Skeletal muscle satellite cell (primary cell): ENCODE data around the gene SULT2A1.
"Not testable (repeated sequence)": the region's sequence is repeated elsewhere in the genome, so short reads cannot be mapped to it uniquely, and the experiment has no call there.

Experiments used
- H3K27me3 ChIP-seq: 2 replicates; pipeline ENCODE4 v1.7.0; 2013; ENCODE audit warnings: low read length; ENCODE audit not compliant: control insufficient read depth, insufficient read depth
- H3K36me3 ChIP-seq: 2 replicates; pipeline ENCODE4 v1.7.0; 2013; ENCODE audit warnings: mild to moderate bottlenecking, control low read depth, low read length; ENCODE audit not compliant: insufficient read depth
- H3K4me1 ChIP-seq: 2 replicates; pipeline ENCODE4 v1.7.0; 2013; ENCODE audit warnings: low read length; ENCODE audit not compliant: control insufficient read depth, insufficient read depth
- H3K4me2 ChIP-seq: 2 replicates; pipeline ENCODE4 v1.7.0; 2013; ENCODE audit warnings: mild to moderate bottlenecking, low read length
- H3K4me3 ChIP-seq: 2 replicates; pipeline ENCODE4 v1.7.0; 2013; ENCODE audit warnings: low read length
- H3K9ac ChIP-seq: 2 replicates; pipeline ENCODE4 v1.7.0; 2013; ENCODE audit warnings: mild to moderate bottlenecking, low read depth, low read length, moderate library complexity
- H3K9me3 ChIP-seq: replicated peaks from 2 replicates; pipeline ENCODE4 v1.7.0; 2013; ENCODE audit warnings: mild to moderate bottlenecking, control low read depth, low read length

Gene SULT2A1

DNA sequence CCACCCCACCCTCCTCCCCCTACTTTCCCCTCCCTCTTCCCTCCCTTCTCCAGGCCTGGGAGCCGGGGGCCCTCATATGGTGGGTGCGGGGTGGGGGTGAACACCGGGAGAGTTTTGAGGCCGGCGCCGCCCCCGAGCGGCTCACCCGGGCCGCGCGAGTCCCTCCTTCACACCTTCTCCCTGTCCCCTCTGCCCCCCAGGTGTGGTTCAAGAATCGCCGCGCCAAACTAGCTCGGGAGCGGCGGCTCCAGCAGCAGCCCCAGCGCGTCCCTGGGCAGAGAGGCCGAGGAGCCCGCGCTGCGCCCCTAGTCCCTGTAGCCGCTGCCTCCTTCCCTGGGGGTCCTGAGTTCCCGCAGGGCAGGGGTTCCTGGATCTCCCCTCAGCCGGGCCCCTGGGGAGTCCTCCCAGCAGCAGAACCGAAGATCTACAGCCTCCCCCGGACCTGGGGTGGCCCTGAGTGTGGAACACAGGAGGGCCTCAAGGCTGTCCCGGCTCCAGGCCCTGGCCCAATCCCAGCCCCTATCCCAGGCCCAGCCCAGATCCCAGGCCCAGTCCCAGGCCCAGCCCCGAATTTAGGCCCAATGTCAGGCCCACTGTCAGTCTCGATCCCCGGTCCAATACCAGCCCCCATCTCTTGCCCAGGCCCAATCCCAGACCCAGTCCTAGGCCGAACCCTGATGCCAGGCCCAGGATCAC, 25.4 kb downstream of the SULT2A1 start:
- Histone ChIP-seq H3K4me2 (no peak overlapping the region), H3K36me3 (no peaks in the 10 kb centered on the region), H3K4me3 (no peak overlapping the region), H3K27me3 (peaks cover 4% of the 10 kb centered on the region), H3K4me1 (no peaks in the 10 kb centered on the region), H3K9me3 (no peaks in the 10 kb centered on the region), H3K9ac (no peak overlapping the region)

DNA sequence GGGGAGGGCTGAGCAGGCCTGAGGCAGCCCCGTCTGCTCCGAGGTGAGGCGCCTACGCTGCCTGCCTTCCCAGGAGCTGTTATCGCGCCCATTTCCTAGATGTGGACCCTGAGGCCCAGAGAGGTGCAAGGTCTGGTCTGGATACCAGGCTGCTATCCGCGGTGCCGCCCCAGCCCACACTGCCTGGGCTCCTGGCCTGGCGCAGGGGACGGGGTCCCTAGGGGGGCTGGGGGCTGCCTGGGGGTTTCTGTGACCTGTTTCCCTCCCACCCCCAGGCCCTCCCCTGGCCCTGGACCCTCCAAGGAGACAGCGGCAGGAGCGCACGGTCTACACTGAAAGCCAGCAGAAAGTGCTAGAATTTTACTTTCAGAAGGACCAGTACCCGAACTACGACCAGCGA, 26.3 kb downstream of the SULT2A1 start:
- H3K4me3 ChIP-seq, H3K9ac ChIP-seq, H3K4me1 ChIP-seq, H3K4me2 ChIP-seq, H3K27me3 ChIP-seq, H3K36me3 ChIP-seq, H3K9me3 ChIP-seq: not testable (repeated sequence)

DNA sequence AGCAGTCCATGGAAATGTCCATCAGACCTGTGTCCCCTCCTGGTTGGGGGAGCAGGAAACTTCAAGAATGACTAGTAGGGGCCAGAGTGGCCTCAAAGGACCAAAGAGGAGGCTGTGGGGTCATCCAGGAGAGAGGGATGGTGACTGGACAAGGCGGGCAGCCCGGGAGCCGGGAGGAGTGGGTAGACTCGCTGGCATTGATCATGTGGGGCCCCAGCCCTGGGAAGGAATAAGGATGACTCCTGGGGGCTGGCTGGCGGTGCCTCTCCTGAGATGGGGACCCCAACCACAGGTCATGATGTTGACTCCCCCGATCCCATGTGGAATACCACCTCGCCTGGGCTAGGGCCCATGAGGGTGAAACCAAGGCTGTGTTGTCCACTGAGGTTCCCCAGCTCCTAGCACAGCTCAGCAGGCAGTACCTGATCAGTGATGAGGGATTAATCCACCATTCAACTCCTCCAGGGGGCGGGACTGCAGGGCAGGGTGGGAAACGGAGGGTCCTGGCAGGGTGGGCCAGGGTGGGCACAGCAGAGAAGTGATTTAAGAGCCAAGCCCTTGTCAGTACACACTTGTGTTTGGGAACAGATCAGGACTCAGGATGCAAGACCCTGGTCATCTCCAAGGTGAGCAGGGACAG, 27.3 kb downstream of the SULT2A1 start, which contains the start of gene TPRX2:
TSS of gene TPRX2 (plus strand) at position 590 of the 640 bp plus-strand sequence. CDS start at position 602, 12 bp downstream.
- H3K9ac ChIP-seq, H3K4me1 ChIP-seq, H3K9me3 ChIP-seq, H3K4me2 ChIP-seq, H3K4me3 ChIP-seq, H3K27me3 ChIP-seq, H3K36me3 ChIP-seq: not testable (repeated sequence)

DNA sequence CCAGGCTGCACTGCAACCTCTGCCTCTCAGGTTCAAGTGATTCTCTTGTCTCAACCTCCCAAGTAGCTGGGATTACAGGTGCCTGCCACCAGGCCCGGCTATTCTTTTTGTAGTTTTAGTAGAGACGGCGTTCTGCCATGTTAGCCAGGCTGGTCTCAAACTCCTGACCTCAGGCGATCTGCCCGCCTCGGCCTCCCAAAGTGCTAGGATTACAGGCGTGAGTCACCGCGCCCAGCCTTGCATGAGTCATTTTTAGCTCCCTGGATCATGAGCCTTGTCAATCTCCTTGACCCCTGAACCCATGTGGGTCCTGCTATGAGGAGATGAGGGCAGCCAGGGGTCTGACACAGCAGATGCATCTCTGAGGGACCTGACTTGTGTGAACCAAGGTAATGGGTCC, 27.9 kb downstream of the SULT2A1 start:
- not testable (repeated sequence) for H3K4me1 ChIP-seq, H3K9ac ChIP-seq, H3K36me3 ChIP-seq, H3K9me3 ChIP-seq, H3K4me2 ChIP-seq, H3K4me3 ChIP-seq
- peaks cover 13% of the 10 kb centered on the region for H3K27me3 ChIP-seq

DNA sequence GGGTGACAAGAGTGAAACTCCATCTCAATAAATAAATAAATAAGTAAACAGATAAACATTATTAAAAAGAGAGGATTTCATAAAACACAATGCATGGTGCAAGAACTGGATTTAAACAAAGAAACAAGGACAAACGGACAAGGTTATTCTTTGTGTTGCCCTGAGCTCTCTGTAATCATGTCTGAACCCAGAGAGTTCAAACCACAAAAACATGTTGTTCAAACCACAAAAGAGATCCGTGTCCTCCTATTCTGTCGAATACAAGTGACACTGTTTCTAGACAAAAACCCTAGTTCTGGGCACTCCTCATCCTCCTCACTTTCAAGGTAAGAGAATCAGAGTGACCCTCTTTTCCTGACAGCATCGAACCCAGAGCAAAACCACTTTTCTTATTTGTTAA, 31.7 kb downstream of the SULT2A1 start:
- H3K27me3 ChIP-seq, result peaks cover 29% of the 10 kb centered on the region
- H3K4me2 ChIP-seq, result no peak overlapping the region
- no peak overlapping the region for H3K4me3 ChIP-seq
- H3K9ac ChIP-seq, result no peak overlapping the region
- H3K4me1 ChIP-seq, result no peaks in the 10 kb centered on the region
- H3K9me3 ChIP-seq, result no peaks in the 10 kb centered on the region
- H3K36me3 ChIP-seq, result no peaks in the 10 kb centered on the region

DNA sequence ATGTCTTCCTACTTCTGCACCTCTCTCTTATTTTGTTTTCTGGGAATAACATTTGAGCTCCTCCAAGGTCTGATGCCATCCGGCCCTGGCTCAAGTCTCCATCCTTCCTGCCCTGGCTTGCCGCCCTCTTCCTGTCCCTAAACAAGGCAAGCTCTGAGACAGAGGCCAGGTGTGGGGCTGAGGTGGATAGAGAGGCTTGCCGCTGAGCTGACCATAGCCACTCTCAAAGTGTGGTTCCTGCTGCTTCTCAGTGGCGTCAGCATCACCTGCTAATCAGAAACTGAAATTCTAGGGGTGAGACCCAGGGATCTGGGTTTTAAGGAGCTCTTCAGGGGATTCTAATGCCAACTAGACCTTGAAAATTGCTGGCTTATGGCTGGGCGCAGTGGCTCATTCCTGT, 33.1 kb downstream of the SULT2A1 start:
- Histone ChIP-seq H3K4me1 (no peaks in the 10 kb centered on the region), H3K4me2 (no peak overlapping the region), H3K36me3 (no peaks in the 10 kb centered on the region), H3K4me3 (no peak overlapping the region), H3K9ac (no peak overlapping the region), H3K9me3 (no peaks in the 10 kb centered on the region), H3K27me3 (peaks cover 43% of the 10 kb centered on the region)

DNA sequence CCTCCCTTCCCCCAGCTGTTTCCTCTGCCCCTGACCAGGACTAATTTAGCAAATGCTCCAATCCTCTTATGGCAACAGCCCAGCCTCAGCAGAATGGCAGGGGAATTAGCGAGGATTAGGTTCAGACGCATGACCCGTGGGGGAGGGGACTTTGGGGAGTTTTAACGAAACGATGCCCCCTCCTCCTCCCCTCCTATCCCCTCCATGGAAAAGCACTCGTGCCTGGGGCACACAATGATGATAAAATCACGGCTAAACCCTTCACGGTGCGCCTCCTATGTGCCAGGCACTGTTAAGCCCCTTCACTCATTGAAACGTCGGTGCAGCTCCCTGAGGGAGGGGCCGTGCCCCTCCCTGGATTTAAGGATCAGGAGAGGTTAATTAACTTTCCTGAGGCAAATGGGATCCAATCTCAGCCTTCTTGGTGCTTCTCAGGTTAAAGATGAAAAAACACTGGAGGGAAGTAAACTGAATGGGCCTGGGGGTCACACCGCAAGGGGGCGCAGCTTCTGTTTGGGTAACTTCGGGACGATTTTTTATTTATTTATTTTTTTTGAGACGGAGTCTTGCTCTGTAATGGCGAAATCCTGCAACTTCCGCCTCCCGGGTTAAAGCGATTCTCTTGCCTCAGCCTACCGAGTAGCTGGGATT, 37.2 kb downstream of the SULT2A1 start:
- Histone ChIP-seq H3K9me3 (no peaks in the 10 kb centered on the region), H3K36me3 (no peaks in the 10 kb centered on the region), H3K4me1 (no peaks in the 10 kb centered on the region), H3K27me3 (peaks cover 44% of the 10 kb centered on the region), H3K4me2 (no peak overlapping the region), H3K4me3 (no peak overlapping the region), H3K9ac (no peak overlapping the region)

DNA sequence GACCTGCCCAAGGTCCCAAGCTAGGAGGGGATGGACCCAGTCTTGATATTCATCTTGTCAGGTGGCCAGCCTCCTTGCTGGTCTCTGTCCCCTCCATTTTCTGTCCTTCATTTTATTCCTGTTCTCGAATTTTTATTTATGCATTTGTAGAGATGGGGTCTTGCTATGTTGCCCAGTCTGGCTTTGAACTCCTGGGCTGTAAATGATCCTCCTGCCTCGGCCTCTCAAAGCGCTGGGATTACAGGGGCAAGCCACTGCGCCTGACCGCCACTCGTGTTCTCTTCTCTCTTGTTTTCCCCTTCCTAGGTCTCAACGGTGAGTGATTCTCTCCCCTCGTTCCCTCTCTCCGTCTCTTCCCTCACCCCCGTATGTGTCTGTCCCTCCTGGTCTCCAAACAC, 37.7 kb downstream of the SULT2A1 start:
- H3K4me3 ChIP-seq, result no peak overlapping the region
- no peak overlapping the region for H3K4me2 ChIP-seq
- H3K27me3 ChIP-seq, result peaks cover 43% of the 10 kb centered on the region
- H3K36me3 ChIP-seq, result no peaks in the 10 kb centered on the region
- H3K9ac ChIP-seq, result no peak overlapping the region
- H3K4me1 ChIP-seq, result no peaks in the 10 kb centered on the region
- no peaks in the 10 kb centered on the region for H3K9me3 ChIP-seq

DNA sequence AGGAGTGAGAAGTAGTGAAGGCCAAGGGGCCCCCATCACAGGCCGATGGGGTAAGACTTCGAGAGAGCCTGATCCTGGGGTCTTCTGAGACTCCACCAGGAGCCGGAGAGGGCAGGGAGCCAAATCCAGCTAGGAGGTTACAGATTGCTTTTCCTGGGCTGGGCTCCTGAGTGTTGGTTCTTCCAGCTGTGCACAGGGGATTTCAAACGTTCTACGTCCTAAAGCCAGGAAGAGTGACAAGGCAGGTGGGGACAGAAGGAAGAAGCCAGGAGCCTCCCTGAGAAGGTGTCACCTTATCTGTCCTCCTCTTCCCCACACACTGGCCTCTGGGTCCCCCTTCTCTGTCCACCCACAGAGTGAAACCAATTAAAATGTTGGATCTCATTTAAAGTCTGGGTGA, 43.2 kb downstream of the SULT2A1 start:
- Histone ChIP-seq H3K4me1 (no peaks in the 10 kb centered on the region), H3K9me3 (no peaks in the 10 kb centered on the region), H3K9ac (no peak overlapping the region), H3K36me3 (no peaks in the 10 kb centered on the region), H3K4me2 (no peak overlapping the region), H3K4me3 (no peak overlapping the region), H3K27me3 (peaks cover 34% of the 10 kb centered on the region)

DNA sequence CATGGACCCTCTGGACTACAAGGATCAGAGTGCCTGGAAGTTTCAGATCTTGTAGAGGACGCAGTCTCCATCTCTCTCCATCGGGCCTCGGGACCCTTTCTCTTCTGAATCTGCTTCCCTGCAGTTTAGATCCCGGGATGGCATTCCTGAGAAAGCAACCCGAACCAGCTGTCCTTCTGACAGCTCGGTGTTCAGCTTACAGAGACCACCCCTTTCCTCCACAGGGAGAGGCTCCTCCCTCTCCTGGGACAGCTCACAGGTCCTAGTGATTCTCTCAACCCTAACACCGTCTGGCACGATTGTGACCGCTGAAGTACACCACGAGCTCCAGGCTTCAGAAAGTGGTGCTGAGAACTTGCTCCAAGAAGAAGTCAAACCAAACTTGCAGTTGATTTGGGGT, 46.2 kb downstream of the SULT2A1 start:
- no peaks in the 10 kb centered on the region for H3K9me3 ChIP-seq
- H3K27me3 ChIP-seq, result peaks cover 29% of the 10 kb centered on the region
- no peaks in the 10 kb centered on the region for H3K36me3 ChIP-seq

DNA sequence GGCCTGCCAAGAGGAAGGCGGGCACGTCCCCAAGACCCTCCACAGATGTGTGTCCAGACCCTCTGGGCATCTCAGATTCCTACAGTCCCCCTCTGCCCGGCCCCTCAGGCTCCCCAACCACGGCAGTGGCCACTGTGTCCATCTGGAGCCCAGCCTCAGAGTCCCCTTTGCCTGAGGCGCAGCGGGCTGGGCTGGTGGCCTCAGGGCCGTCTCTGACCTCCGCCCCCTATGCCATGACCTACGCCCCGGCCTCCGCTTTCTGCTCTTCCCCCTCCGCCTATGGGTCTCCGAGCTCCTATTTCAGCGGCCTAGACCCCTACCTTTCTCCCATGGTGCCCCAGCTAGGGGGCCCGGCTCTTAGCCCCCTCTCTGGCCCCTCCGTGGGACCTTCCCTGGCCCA, 46.7 kb downstream of the SULT2A1 start:
- Histone ChIP-seq H3K36me3 (no peaks in the 10 kb centered on the region), H3K4me1 (no peaks in the 10 kb centered on the region), H3K4me3 (no peak overlapping the region), H3K4me2 (no peak overlapping the region), H3K9me3 (no peaks in the 10 kb centered on the region), H3K27me3 (peaks cover 26% of the 10 kb centered on the region), H3K9ac (no peak overlapping the region)

More for the DNA sequence above, 46.2 kb downstream of the SULT2A1 start:
- H3K4me2 ChIP-seq, result no peak overlapping the region
- no peak overlapping the region for H3K4me3 ChIP-seq
- H3K9ac ChIP-seq, result no peak overlapping the region
- no peaks in the 10 kb centered on the region for H3K4me1 ChIP-seq

DNA sequence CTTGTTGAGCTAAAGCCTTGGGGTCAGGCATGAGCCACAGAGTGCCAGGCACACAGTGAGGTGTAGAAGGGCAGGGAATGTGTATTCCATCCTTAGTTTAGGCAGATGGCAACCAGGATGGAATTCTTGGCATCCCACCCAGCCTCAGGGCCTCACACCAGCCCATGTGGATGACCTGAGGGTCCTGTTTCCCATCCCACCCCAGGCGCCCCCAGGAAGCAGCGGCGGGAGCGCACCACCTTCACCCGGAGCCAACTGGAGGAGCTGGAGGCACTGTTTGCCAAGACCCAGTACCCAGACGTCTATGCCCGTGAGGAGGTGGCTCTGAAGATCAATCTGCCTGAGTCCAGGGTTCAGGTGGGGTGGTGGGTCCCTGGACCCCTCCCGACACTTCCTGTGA, 50.1 kb downstream of the SULT2A1 start:
- H3K4me2 ChIP-seq, result no peak overlapping the region
- no peak overlapping the region for H3K4me3 ChIP-seq
- no peak overlapping the region for H3K9ac ChIP-seq
- no peaks in the 10 kb centered on the region for H3K9me3 ChIP-seq
- H3K36me3 ChIP-seq, result no peaks in the 10 kb centered on the region
- H3K27me3 ChIP-seq, result peaks cover 8% of the 10 kb centered on the region
- no peaks in the 10 kb centered on the region for H3K4me1 ChIP-seq
